Loucy (cell line): ENCODE measurements around the gene ALKBH7.

ENCODE experiments used
- CTCF ChIP-seq: fragments of 200-600 bp; sonication (generic); conservative IDR thresholded peaks from 2 replicates; pipeline ENCODE4 v1.5.1; 2014; ENCODE audit warnings: mild to moderate bottlenecking, antibody characterized with exemption, low read length
- EZH2phosphoT487 ChIP-seq: fragments of 200-600 bp; IDR thresholded peaks from 2 replicates; pipeline ENCODE4 v1.6.1; 2018; ENCODE audit warnings: antibody characterized with exemption, mild to moderate bottlenecking, moderate library complexity, borderline replicate concordance

- TF ChIP-seq CTCF (no peak), EZH2phosphoT487 (no peak)
Measured at GRCh38 chr19:6357174-6357573, 15.4 kb upstream of the ALKBH7 start.
